Suprapubic skin (tissue), 3 donors: ENCODE results near the gene SLC30A7.

Source experiments
- CTCF ChIP-seq, 2 donors: fragments of 200-600 bp in 1 of 2; fragments of 450-650 bp in 1 of 2; sonication (generic) in 1 of 2; IDR thresholded peaks; one replicate each; pipeline ENCODE4 v1.5.1; 2016 to 2019; ENCODE audit warnings: antibody characterized with exemption in 2 of 2, mild to moderate bottlenecking in 1 of 2, moderate library complexity in 1 of 2
- EP300 ChIP-seq: sonication (generic); formaldehyde crosslinking; IDR thresholded peaks from one replicate; pipeline ENCODE4 v1.6.1; 2017; ENCODE audit warnings: antibody characterized with exemption
- POLR2A ChIP-seq, 2 donors: fragments of 450-650 bp; IDR thresholded peaks; one replicate each; pipeline ENCODE4 v1.6.1; 2017; ENCODE audit warnings: antibody characterized with exemption in 2 of 2, mild to moderate bottlenecking in 2 of 2, moderate library complexity in 2 of 2

- no peak for TF ChIP-seq POLR2A (IDR thresholded peaks at IDR 0.05)
- no peak for TF ChIP-seq EP300
- TF ChIP-seq CTCF (IDR thresholded peaks at IDR 0.05) = no peak
Observed at GRCh38 chr1:100941098-100941527, 45.2 kb downstream of the SLC30A7 start.
